Stimulated activated CD4-positive, alpha-beta T cell treated with anti-CD3 and anti-CD28 coated beads, Interleukin-1b, Interleukin-23, amount 100 ng/mL, for 24 hours (primary cell): Measurements from ENCODE around the gene TRPV4.

Experiments used
- DNase-seq, 4 experiments: peaks; one replicate each; pipeline ENCODE4 v3.0.0-alpha.2; 2020; ENCODE audit warnings: low read depth in 4 of 4, low spot score in 1 of 4

The TRPV4 gene

DNA sequence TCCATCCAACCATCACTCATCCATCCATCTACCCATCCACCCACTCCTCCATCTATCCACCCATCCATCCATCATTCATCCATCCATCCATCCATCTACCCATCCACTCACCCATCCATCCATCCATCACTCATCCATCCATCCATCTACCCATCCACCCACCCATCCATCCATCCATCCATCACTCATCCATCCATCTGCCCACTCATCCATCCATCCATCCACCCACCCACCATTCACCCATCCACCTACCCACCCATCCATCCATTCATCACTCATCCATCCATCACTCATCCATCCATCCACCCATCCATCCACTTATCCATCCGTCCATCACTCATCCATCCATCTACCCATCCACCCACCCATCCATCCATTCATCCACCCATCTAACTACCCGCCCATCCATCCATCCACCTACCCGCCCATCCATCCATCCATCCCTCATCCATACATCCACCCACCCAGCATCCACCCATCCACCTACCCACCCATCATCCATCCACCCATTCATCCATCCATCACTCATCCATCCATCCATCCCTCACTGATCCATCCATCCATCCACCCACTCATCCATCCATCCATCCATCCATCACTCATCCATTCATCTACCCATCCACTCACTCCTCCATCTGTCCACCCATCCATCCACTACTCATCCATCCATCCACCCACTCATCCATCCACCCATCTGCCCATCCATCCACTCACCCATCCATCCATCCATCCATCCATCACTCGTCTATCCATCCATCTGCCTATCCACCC is 24.1 kb downstream of the TRPV4 start:
- DNase-seq = no peak

DNA sequence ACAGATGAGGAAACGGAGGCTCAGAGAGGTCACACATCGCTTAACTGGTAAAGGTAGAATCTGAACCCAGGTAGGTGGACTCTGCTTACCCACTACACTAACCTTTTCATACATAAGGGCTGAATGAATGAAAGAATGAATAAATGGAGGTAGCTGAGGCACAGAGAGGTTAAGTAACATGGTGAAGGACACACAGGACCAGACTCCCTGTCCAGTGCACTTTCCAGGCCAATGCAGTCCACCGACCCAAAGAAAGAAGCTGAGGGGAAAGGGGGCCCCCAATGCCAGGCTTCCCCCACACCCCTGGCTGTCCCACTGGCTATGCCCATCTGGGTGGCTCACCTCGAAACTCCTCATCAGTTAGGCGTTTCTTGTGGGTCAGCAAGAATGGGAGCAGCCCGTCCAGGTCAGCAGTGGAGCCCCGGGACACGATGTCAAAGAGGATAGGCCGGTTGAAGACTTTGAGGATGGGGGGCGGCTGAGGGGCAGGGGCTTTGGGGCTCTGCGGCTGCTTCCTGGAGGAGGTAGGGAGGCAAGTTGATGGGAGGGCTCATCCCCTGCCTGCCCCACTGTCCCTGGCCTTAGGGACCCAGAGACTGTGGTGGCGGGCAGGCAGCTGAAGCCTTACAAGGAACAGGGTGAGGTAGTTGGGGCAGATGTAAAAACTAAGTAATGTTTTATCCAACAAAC is 25.1 kb downstream of the TRPV4 start:
- DNase-seq = no peak

DNA sequence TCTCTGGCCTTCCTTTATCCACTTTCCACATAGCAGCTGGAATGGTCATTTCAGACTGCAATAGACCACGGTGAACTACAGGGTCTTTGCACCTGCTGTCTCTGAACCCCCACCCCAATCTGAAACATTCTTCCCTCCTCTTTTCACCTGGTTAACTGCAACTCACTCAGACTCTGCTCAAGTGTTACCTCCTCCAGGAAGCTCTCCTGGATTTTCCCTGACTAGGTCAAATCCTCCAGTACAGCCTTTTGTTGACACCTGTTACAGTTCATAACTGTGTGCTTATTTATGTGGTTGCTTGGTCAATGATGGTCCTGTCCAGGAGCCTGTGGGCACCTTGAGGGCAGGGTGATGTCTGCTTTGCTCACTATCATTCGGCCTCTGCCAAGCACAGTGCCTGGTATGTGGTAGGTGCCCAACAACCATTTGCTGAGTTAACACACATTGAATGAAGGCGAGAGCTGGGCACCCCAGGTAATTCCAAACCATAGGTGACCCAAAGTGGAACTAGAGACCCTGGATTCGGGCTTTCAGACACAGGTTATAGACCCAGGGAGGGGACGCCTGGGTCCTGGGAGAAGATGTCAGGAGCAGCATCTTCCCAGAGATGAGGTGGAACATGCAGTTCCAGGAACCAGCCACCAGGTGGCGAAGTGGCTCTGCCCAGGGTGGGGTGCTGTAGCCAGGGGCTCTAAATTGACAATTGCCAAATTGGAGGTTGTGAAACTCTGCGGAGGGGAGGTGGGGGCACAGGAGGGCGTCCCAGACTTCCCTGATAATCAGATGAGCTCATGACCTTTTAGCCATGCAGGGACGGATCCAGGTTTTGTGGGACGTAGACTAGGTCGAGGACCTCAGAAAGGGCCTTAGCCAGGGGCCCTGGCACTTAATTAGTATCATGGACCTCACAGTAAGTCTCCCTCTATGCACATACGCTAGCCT is 28.1 kb downstream of the TRPV4 start:
- peak; percentile 19 to 50 (median 36) for DNase-seq

DNA sequence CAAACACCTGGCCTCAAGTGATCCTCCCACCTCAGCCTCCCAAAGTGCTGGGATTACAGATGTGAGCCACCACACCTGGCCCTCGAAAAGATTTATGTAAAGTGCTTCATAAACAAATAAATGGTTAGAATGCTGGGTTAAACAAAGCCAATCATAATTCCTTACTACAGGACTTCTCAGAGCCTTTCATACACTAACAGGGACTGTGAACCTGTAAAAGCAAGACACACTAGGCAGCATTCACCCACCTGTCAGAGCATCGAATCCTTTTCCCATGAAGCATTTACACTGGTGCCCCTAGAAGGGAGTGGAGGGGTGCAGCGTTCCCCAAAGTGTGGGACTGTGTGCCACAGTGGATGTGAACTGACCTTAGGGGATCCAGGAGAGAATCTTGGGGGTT is 29.5 kb downstream of the TRPV4 start:
- DNase-seq = no peak

DNA sequence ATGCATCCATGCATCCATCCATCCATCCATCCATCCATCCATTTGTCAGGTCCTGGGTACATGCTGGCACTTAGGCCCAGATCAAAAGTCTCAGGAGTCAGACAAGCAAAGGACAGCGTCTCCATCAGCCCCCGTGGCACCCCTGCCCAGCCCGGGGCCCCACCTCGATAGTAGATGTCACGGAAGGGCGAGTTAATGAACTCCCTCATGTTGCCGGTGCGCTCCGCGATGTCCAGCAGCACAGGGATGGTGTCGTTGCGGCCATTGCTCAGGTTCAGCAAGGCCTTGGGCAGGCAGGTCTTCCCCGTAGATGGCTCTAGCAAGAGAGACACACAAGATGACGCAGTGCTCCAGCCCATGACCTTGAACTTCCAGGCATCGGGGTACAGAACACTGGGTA is 30.4 kb downstream of the TRPV4 start:
- no peak for DNase-seq

DNA sequence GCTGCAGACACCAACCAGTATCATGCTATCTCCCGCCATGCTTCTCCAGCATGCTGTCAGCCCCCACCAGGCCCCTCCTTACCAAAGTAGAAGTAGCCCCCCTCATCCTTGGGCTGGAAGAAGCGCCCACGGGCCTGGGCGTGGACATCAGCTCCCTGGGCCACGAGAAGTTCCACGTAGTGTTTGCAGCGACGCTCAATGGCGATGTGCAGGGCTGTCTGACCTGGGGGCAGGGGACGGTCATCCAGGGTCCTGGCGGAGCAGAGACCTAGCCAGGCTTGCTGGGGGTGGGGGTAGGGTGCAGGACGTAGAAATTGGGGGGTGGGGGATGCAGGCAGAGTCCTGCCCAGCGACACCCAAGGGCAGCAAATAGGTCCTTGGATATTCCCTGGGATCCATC is 32.7 kb downstream of the TRPV4 start:
- DNase-seq = no peak

DNA sequence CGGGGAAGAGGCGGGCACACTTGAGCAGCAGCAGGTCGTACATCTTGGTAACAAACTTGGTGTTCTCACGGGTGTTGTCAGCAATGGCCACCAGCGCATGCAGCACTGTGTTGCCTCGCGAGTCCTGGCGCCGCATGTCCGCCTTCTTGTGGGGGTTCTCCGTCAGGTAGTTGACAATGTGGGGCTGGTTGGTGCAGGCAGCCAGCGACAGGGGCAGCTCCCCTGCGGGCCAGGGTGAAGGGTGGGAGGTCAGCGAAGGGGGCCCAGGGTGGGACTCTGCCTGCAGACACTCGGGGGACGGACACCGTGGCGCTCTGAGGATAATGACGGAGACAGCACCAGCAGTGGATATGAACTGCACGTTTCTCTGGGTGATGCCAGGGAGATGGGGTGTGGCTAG is 34.5 kb downstream of the TRPV4 start:
- no peak for DNase-seq

DNA sequence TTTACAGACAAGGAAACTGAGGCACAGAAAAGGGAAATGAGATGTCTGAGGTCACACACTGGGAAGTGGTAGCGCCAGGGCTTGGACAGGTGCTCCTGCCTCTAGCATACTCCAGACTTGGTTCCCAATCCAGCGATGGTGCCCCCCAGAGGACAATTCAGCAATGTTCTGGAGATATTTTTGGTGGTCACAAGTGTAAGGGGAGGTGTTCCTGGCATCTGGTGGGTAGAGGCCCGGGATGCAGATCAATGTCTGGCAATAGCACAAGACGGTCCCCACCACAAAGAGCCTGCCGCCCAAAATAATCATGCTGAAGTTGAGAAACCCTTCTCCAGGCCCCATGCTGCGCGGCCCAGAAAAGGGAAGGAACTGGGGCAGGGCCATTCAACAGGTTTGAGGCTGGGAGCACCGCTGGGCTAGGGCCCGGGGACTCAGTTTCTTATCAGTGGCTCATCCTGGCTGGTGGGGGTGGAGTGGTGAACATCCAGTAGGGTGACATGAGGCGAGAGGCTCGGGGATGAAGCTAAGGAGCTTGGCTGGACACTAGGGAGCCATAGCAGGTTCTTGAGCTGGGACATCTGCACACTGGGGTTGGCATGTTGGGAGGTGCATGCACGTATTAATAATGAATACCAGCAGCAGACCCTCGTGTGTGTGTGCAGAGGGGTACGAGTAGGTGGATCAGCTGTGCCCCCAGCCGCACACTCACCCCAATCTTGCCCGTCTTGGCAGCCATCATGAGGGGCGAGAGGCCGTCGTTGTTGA is 35.1 kb downstream of the TRPV4 start:
- DNase-seq = no peak

DNA sequence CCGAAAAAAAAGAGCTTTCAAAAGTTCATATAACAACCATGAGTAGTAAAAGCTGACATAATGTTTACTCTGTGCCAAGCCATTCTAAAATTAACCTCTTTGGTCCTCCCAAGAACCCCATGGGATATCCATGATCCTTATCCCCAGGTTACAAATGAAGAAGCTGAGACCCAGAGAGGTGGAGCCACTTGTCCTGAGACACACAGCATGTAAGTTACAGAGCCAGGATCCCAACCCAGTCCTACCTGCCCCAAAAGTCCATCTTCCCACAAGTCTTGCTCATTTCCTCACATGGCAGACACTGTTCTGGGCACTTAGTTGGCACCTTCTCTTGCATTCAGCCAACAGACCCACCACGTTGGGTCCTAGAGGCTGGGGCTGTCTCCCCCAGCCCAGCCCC is 37.1 kb downstream of the TRPV4 start:
- DNase-seq = no peak

DNA sequence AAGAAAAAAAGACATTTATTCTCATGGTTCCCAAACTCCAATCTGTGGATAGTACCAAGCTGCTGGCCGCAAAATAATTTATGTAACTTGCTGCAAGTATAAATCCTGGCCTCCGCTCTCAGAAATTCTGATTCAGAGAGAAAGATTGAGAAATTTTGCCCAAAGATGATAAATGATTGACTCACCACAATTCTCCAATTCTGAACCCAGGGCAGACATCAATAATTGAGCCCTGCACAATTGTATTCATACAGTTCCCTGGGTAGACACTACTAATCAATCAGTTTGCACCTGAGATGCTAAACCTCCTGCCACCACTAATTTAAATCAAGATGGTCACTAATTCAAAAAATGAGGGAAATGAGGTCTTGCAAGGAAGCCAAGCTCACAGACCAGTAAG is 38.2 kb downstream of the TRPV4 start:
- DNase-seq = no peak

DNA sequence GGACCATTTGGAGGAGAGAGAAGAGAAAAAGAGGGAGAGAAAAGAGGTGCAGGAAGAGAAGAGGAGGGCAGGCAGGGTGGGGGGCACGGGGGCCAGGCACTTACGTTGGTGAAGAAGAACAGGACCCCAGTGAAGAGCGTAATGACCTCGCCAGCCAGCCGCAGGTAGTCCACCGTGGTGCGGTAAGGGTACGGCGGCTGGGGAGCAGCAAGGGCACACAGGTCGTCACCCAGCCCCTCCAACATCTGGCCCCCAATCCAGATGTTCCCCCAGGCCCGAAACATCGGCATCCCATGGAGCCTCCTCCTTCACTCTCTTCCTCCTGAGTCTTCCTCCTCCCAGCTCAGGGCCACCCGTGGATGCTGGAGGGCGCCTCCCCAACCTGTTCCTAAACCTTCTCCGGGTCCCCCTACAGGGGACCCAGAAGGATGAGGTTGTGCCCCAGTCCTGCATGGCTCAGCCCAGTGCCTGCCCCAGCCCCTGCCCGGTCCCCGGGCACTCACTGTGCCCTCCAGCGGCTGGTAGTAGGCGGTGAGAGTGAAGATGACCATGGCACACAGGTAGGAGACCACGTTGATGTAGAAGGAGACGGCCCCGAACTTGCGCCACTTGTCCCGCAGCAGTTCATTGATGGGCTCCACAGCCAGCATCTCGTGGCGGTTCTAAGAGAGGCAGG is 39.2 kb downstream of the TRPV4 start:
- no peak for DNase-seq

DNA sequence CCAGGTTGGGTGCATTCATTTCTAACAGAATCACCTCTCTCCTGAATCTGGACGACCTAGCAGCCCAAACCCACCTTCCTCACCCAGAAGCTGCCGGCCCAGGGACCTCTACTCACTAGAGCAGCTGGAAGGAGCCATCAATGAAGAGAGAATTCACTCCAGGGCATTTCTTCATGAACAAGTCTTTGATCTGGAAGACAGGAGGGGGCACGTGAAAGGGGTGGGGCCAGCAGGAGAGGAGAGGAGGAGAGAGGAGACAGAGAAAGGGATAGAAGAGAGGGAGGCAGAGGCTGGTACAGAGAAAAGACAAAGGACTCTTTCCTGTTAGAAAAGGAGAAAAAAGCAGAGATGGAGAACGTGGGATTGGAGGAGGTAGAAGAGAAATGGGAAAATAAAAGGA is 39.8 kb downstream of the TRPV4 start:
- DNase-seq = no peak

DNA sequence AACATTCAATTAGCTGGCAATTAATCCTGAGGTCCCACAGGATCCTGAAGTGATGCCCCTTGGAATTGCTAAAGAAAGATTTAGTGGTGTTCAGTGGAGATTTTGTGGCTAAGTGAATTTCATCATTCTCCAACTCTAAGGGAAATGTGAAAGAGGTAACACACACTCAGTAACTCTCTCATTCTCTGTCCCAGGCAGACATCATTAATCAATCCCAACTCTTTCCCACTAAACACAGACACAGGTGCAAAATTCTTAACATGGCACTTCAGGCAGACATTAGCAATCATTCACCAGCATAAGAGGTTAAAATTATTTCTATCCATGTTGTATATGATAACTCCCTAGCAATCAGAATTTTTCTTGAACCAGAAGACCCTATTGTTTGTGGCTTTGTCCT is 40.2 kb downstream of the TRPV4 start:
- DNase-seq = no peak

DNA sequence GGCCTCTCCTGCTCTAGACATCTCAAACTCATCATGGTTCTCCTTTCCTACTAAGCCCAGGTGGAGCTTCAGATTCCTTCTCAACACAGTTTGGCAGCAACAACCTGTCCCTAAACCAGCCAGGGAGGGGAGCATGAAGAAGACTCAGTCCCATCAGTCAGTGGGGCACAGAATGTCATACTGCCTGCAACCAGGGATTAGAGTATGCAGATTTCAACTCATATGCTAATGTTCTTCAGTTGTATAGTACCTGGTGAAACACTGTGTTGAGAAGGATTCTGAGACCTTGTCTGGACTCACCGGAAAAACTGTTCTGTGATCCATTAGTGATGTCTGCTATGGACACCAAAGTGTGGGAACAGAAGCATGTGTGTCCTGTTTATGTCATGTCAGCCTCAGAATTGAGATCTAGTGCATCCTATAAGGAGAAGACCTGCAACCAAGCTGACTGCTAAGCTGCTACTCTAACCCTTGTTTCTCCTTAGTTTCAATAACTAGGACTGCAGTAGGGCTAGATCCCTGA is 43.6 kb downstream of the TRPV4 start:
- no peak for DNase-seq

DNA sequence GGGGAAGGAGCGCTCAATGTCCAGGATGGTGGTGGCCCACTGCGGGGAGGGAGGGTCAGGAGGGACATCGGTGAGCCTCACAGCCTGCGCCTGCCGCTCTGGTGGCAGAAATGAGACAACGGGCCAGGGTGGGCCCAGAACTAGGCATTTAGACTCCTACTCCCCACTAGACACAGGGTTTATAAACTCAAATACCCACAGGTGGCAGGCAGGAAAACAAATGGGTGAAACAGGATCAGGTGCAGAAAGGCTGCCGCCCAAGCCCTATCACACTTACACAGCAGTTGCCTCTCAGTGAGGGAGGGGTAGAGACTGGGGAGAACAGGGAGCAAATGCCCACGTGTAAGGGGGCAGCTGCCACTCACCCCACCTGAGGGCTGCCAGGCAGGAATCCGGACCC is 46.4 kb downstream of the TRPV4 start:
- no peak for DNase-seq

DNA sequence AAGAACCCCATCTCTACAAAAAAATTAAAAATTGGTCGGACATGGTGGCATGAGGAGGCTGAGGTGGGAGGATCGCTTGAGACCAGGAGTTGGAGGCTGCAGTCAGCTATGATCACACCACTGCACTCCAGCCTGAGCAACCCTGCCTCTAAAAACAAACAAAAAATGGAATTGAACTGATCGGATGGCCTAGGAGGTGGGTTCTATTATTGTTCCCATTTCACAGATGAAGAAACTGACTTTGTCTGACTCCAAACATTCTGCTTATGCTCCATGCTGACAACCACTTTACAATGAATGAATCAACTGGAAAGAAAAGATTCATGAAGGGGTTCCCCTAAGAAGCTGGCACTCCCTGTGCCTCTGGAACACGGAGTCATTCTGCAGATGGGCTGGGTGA is 47.3 kb downstream of the TRPV4 start:
- no peak for DNase-seq

DNA sequence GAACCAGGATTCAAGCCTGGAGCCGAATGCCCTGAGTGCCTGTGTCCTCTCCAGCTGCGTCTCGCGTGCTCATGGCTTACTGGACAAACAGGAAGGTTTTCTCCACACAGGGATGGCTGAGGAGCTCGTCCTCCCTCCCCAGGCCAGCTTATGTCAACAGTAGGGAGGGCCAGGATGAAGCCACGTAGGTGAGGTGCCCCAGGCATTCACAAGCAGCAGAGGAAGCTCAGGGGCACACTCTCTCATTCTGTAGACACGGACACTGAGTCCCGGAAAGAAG is 49.3 kb downstream of the TRPV4 start:
- no peak for DNase-seq

DNA sequence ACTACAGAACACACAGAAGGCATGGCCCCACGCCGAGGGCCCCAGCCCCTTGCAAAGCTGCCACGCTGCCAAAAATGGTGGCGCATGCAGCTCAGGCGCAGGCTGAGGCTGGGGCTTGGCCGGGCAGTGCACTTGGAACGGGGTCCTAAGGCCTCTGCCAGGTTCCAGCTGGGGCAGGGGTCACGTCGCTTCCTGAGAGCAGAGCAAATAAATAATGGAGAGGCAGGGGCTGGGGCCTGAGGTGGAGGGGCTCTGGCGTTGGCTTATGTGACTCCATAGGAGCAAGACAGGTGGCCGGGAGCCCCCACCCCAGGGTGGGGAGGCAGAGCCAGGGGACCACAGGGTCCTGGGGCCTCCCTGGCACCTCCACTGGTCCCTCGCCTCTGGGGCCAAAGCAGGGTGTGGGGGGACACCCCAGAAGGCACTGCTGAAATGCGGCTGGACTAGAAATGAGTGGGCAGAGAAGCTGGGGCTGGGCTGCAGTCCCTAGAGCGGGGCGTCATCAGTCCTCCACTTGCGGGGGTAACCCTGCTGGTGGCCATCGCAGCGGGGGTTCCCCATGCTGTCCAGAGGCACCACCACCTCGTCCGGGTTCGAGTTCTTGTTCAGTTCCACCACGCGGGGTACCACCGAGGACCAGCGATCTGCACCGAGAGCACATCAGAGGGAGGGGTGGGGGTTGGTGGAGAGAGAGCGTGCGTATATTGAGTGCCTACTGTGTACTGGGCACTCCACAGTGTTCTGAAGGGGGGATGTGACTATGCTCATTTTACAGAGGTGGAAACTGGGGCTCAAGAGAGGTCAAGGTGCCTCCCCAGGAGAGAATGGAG is 49.8 kb downstream of the TRPV4 start:
- no peak for DNase-seq

DNA sequence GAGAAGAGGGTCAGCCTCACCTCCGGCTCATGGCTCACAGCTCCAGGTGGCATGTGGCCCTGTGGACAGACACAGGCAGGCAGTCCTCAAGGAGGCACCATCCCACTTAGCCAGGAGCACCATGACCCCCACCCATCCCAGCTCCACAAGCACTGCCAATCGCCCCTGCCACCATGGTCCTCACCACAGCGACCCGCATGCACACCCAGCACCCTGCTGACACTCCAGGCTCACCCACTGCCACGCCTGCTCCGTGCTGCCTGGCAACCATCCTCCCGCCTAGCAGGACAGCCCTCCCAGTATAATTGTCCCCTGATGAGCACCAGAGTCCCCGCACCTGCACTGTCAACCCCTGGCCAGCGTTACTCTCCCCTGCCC is 50.9 kb downstream of the TRPV4 start:
- no peak for DNase-seq
